H9 (cell line): ENCODE results near the gene POU2AF1. TPM values are rescaled to one million over a fixed set of nuclear protein-coding genes. Genes with fewer than 3 reads are reported as not detected.

ENCODE experiments used
- DNase-seq: peaks from one replicate; pipeline ENCODE4 v3.0.0-alpha.2; 2017
- H2AFZ ChIP-seq: one replicate; pipeline ENCODE4 v1.6.1; 2013; ENCODE audit warnings: mild to moderate bottlenecking, low read length, control low read depth, moderate library complexity
- H2AK5ac ChIP-seq: 2 replicates; pipeline ENCODE4 v1.6.1; 2013; ENCODE audit warnings: low read length, control low read depth, mixed read lengths; ENCODE audit not compliant: insufficient read length
- H2BK120ac ChIP-seq: one replicate; pipeline ENCODE4 v1.6.1; 2013; ENCODE audit warnings: low read depth, mild to moderate bottlenecking, low read length, control low read depth, inconsistent platforms; ENCODE audit not compliant: poor library complexity, severe bottlenecking
- H2BK12ac ChIP-seq: 2 replicates; pipeline ENCODE4 v1.6.1; 2013; ENCODE audit warnings: low read length, control low read depth, mixed read lengths, low read depth; ENCODE audit not compliant: insufficient read length
- H2BK15ac ChIP-seq: 2 replicates; pipeline ENCODE4 v1.6.1; 2013; ENCODE audit warnings: low read depth, low read length, control low read depth
- H2BK20ac ChIP-seq: one replicate; pipeline ENCODE4 v1.6.1; 2013; ENCODE audit warnings: low read depth, mild to moderate bottlenecking, low read length, control low read depth, inconsistent platforms; ENCODE audit not compliant: poor library complexity, severe bottlenecking
- H2BK5ac ChIP-seq: 2 replicates; pipeline ENCODE4 v1.6.1; 2013; ENCODE audit warnings: low read length, control low read depth, mixed read lengths; ENCODE audit not compliant: insufficient read length
- H3K14ac ChIP-seq: 2 replicates; pipeline ENCODE4 v1.6.1; 2013; ENCODE audit warnings: low read length, control low read depth; ENCODE audit not compliant: insufficient read depth
- H3K18ac ChIP-seq: 2 replicates; pipeline ENCODE4 v1.6.1; 2013; ENCODE audit warnings: low read depth, mild to moderate bottlenecking, mixed read lengths, low read length, control low read depth; ENCODE audit not compliant: insufficient read length
- H3K23ac ChIP-seq: 2 replicates; pipeline ENCODE4 v1.6.1; 2013; ENCODE audit warnings: low read length, control low read depth, mixed read lengths, low read depth; ENCODE audit not compliant: insufficient read length
- H3K23me2 ChIP-seq: 2 replicates; pipeline ENCODE4 v1.6.1; 2013; ENCODE audit warnings: low read depth, mild to moderate bottlenecking, mixed read lengths, low read length, control low read depth; ENCODE audit not compliant: insufficient read length, poor library complexity, severe bottlenecking
- H3K27ac ChIP-seq: 2 replicates; pipeline ENCODE4 v1.5.1; 2013; ENCODE audit warnings: low read length, control low read depth, mixed read lengths, low read depth; ENCODE audit not compliant: insufficient read length
- H3K27me3 ChIP-seq: 2 replicates; pipeline ENCODE4 v1.6.1; 2013; ENCODE audit warnings: low read length, control low read depth, inconsistent platforms; ENCODE audit not compliant: insufficient read depth
- H3K4ac ChIP-seq: 2 replicates; pipeline ENCODE4 v1.6.1; 2013; ENCODE audit warnings: low read depth, mild to moderate bottlenecking, control low read depth, inconsistent platforms, low read length, moderate library complexity
- H3K4me1 ChIP-seq: 2 replicates; pipeline ENCODE4 v1.6.1; 2013; ENCODE audit warnings: low read length, control low read depth, inconsistent platforms; ENCODE audit not compliant: insufficient read depth
- H3K4me2 ChIP-seq: 2 replicates; pipeline ENCODE4 v1.6.1; 2013; ENCODE audit warnings: low read length, control low read depth, mixed read lengths; ENCODE audit not compliant: insufficient read length, insufficient read depth
- H3K56ac ChIP-seq: 2 replicates; pipeline ENCODE4 v1.6.1; 2013; ENCODE audit warnings: low read depth, mild to moderate bottlenecking, mixed read lengths, low read length, control low read depth; ENCODE audit not compliant: insufficient read length
- H3K79me1 ChIP-seq: 2 replicates; pipeline ENCODE4 v1.6.1; 2013; ENCODE audit warnings: low read depth, mild to moderate bottlenecking, moderate library complexity, low read length, control low read depth, inconsistent platforms; ENCODE audit not compliant: insufficient read depth, poor library complexity, severe bottlenecking
- H3K79me2 ChIP-seq: 2 replicates; pipeline ENCODE4 v1.6.1; 2013; ENCODE audit warnings: low read length, control low read depth, inconsistent platforms; ENCODE audit not compliant: insufficient read depth
- H3K9ac ChIP-seq: 2 replicates; pipeline ENCODE4 v1.6.1; 2013; ENCODE audit warnings: low read length, control low read depth, mixed read lengths; ENCODE audit not compliant: insufficient read length; ENCODE audit errors: extremely low read depth
- H3K9me3 ChIP-seq: one replicate; pipeline ENCODE4 v1.6.1; 2013; ENCODE audit warnings: low read depth, low read length, inconsistent platforms; ENCODE audit not compliant: control insufficient read depth
- H3T11ph ChIP-seq: one replicate; pipeline ENCODE4 v1.6.1; 2013; ENCODE audit warnings: mild to moderate bottlenecking, low read length, control low read depth, inconsistent platforms
- H4K20me1 ChIP-seq: one replicate; pipeline ENCODE4 v1.6.1; 2013; ENCODE audit not compliant: control insufficient read depth, insufficient read length, insufficient read depth
- H4K5ac ChIP-seq: 2 replicates; pipeline ENCODE4 v1.6.1; 2013; ENCODE audit warnings: low read depth, mild to moderate bottlenecking, mixed read lengths, low read length, control low read depth; ENCODE audit not compliant: insufficient read length
- H4K8ac ChIP-seq: replicated peaks from 2 replicates; pipeline ENCODE4 v1.6.1; 2013; ENCODE audit warnings: low read length, control low read depth, mixed read lengths, low read depth; ENCODE audit not compliant: insufficient read length
- H4K91ac ChIP-seq: 2 replicates; pipeline ENCODE4 v1.6.1; 2013; ENCODE audit warnings: low read depth, mild to moderate bottlenecking, moderate library complexity, mixed read lengths, low read length, control low read depth; ENCODE audit not compliant: insufficient read length
- H3K27ac Mint-ChIP-seq, 3 experiments: 2 replicates in 2 of 3; 3 replicates in 1 of 3; pipeline ENCODE4 v1.8.0; 2020 to 2021; ENCODE audit warnings: mixed read lengths in 3 of 3, mild to moderate bottlenecking in 1 of 3, moderate library complexity in 1 of 3
- H3K27me3 Mint-ChIP-seq: 2 replicates; pipeline ENCODE4 v1.8.0; 2021; ENCODE audit warnings: low read depth, mild to moderate bottlenecking, moderate library complexity, mixed read lengths
- H3K36me3 Mint-ChIP-seq, 3 experiments: 2 replicates in 2 of 3; 3 replicates in 1 of 3; pipeline ENCODE4 v1.8.0; 2020 to 2021; ENCODE audit warnings: low read depth in 3 of 3, mixed read lengths in 3 of 3; ENCODE audit not compliant: insufficient read depth in 1 of 3
- H3K4me1 Mint-ChIP-seq, 2 experiments: 2 replicates each; pipeline ENCODE4 v1.8.0; 2020; ENCODE audit warnings: mixed read lengths in 2 of 2
- H3K4me3 Mint-ChIP-seq, 2 experiments: 2 replicates in 1 of 2; 3 replicates in 1 of 2; pipeline ENCODE4 v1.8.0; 2020 to 2021; ENCODE audit warnings: mild to moderate bottlenecking in 2 of 2, mixed read lengths in 2 of 2, moderate library complexity in 1 of 2
- H3K9me3 Mint-ChIP-seq, 2 experiments: 2 replicates in 1 of 2; 3 replicates in 1 of 2; pipeline ENCODE4 v1.8.0; 2020; ENCODE audit warnings: mild to moderate bottlenecking in 2 of 2, mixed read lengths in 2 of 2, moderate library complexity in 1 of 2
- CTCF ChIP-seq: fragments of 200-600 bp; sonication (generic); conservative IDR thresholded peaks from 3 replicates; pipeline ENCODE4 v1.8.0; 2021; ENCODE audit warnings: antibody characterized with exemption, mild to moderate bottlenecking
- WGBS: extraction: QIAGEN DNeasy Blood & Tissue Kit; methylation state at CpG from one replicate; pipeline ENCODE4 v1.1.7; 2013; ENCODE audit warnings: missing lambda C conversion rate, low lambda C conversion rate, mixed read lengths; ENCODE audit not compliant: insufficient read length; ENCODE audit errors: extremely low coverage; 5-methylcytosine and 5-hydroxymethylcytosine counted together
- total RNA-seq: library from RNA; stranded (reverse); gene quantifications from 2 replicates; pipeline ENCODE4 v1.2.1, GENCODE V29; 2021

The POU2AF1 gene
- total RNA-seq, 1 experiment from 2014 or later: not detected

GRCh38 chr11:111306321-111306720, 72.8 kb downstream of the POU2AF1 start:
- no peak for TF ChIP-seq CTCF
- H4K5ac ChIP-seq: no peak overlapping the region
- Mint-ChIP-seq H3K36me3 (no peaks in the 10 kb centered on the region), H3K9me3 (no peaks in the 10 kb centered on the region), H3K27me3 (peaks cover 12% of the 10 kb centered on the region), H3K4me3 (no peak overlapping the region), H3K4me1 (peaks cover 15 to 23% of the 10 kb centered on the region in 2 experiments), H3K27ac (no peak overlapping the region)
- H3K9ac ChIP-seq: no peak overlapping the region
- H2BK5ac ChIP-seq: no peak overlapping the region
- H3K23ac ChIP-seq: no peak overlapping the region
- no peak overlapping the region for H3K27ac ChIP-seq
- H3K14ac ChIP-seq: no peak overlapping the region
- H3T11ph ChIP-seq: no peak overlapping the region
- no peak overlapping the region for H2AFZ ChIP-seq
- H3K4me2 ChIP-seq: no peak overlapping the region
- no peak overlapping the region for H4K8ac ChIP-seq
- no peak overlapping the region for H2BK12ac ChIP-seq
- no peak overlapping the region for H4K91ac ChIP-seq
- no peaks in the 10 kb centered on the region for H3K79me2 ChIP-seq
- no peak overlapping the region for H2BK120ac ChIP-seq
- no peak for DNase-seq
- no peak overlapping the region for H2BK15ac ChIP-seq
- H4K20me1 ChIP-seq: no peaks in the 10 kb centered on the region
- no peak overlapping the region for H3K56ac ChIP-seq
- no CpG with 5 or more reads among the region's 5 CpGs for WGBS
- H2BK20ac ChIP-seq: no peak overlapping the region
- no peak overlapping the region for H3K18ac ChIP-seq
- no peaks in the 10 kb centered on the region for H3K27me3 ChIP-seq
- H3K23me2 ChIP-seq: no peaks in the 10 kb centered on the region
- H3K79me1 ChIP-seq: no peaks in the 10 kb centered on the region
- H3K4ac ChIP-seq: no peak overlapping the region
- H3K4me1 ChIP-seq: peaks cover 6% of the 10 kb centered on the region; the same call in 1 of the 2 replicates
- H3K9me3 ChIP-seq: no peaks in the 10 kb centered on the region
- H2AK5ac ChIP-seq: no peak overlapping the region
